Muscle layer of colon (tissue), 2 donors: ENCODE measurements around the gene WDR5B.

Experiments used
- H3K27ac ChIP-seq: one replicate; pipeline ENCODE4 v1.7.0; 2013; ENCODE audit warnings: low read depth, mild to moderate bottlenecking, low read length, moderate library complexity
- H3K27me3 ChIP-seq, 2 donors: one replicate each; pipeline ENCODE4 v1.7.0; 2013; ENCODE audit warnings: low read length in 2 of 2, mild to moderate bottlenecking in 2 of 2; ENCODE audit not compliant: insufficient read depth in 2 of 2, control insufficient read depth in 1 of 2
- H3K36me3 ChIP-seq: one replicate; pipeline ENCODE4 v1.7.0; 2013; ENCODE audit warnings: mild to moderate bottlenecking, low read length; ENCODE audit not compliant: insufficient read depth
- H3K4me1 ChIP-seq: one replicate; pipeline ENCODE4 v1.7.0; 2013; ENCODE audit warnings: mild to moderate bottlenecking, low read length; ENCODE audit not compliant: insufficient read depth
- H3K4me3 ChIP-seq, 2 donors: one replicate each; pipeline ENCODE4 v1.7.0; 2013; ENCODE audit warnings: low read length in 2 of 2, low read depth in 1 of 2, mild to moderate bottlenecking in 1 of 2, moderate library complexity in 1 of 2
- H3K9ac ChIP-seq: one replicate; pipeline ENCODE4 v1.7.0; 2013; ENCODE audit warnings: low read length
- H3K9me3 ChIP-seq: one replicate; pipeline ENCODE4 v1.7.0; 2013; ENCODE audit warnings: mild to moderate bottlenecking, low read length
- donor health status: abdominal sarcoma.
- donor health status: Adenocarcinoma of cecum.

Gene WDR5B

DNA sequence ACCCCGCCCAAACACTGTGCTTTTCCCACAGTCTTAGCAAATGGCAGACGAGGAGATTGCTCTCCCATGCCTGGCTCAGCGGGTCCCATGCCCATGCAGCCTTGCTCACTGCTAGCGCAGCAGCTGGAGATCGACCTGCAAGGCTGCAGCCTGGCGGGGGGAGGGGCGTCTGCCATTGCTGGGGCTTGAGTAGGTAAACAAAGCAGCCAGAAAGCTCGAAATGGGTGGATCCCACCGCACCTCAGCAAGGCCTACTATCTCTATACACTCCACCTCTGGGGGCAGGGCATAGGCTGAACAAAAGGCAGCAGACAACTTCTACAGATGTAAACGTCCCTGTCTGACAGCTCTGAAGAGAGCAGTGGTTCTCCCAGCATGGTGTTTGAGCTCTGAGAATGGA, 27.2 kb upstream of the WDR5B start:
- H3K36me3 ChIP-seq, result peaks cover 50% of the 10 kb centered on the region

DNA sequence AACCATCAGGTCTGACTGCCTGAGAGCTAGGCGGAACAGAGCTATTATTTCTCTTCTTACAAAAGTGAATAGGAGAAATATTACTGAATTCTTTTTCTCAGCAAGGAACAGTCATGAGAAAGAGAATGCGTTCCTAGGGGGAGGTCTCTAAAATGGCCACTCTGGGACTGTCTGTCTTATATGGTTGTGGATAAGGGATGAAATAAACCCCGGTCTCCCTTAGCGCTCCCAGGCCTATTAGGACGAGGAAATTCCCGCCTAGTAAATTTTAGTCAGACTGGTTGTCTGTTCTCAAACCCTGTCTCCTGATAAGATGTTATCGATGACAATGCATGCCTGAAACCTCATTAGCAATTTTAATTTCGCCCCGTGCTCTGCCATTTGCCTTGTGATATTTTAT, 20.1 kb upstream of the WDR5B start:
- Histone ChIP-seq H3K4me1 (no peaks in the 10 kb centered on the region), H3K27ac (no peak overlapping the region), H3K4me3 (no peak overlapping the region), H3K36me3 (peaks cover 42% of the 10 kb centered on the region), H3K27me3 (no peaks in the 10 kb centered on the region), H3K9ac (no peak overlapping the region), H3K9me3 (no peaks in the 10 kb centered on the region)

More for the DNA sequence above, 27.2 kb upstream of the WDR5B start:
- H3K27ac ChIP-seq, result no peak overlapping the region
- no peaks in the 10 kb centered on the region for H3K27me3 ChIP-seq
- no peak overlapping the region for H3K9ac ChIP-seq
- no peaks in the 10 kb centered on the region for H3K9me3 ChIP-seq
- no peak overlapping the region for H3K4me3 ChIP-seq
- no peaks in the 10 kb centered on the region for H3K4me1 ChIP-seq

DNA sequence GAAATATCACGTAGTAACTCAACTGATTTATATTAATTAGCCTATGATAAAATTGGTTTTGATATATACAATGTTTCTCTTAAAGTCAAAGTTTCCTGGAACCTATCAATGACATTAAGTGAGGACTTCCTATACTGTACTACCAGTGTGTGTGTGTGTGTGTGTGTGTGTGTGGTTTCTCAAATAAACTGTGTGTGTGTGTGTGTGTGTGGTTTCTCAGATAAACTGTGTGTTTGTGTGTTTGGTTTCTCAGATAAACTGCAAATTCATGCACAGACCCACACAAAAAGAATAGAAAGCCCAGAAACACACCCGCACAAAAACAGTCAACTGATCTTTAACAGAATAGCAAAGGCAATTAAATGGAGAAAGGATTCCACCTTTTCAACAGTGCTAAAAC, 14.5 kb upstream of the WDR5B start:
- no peaks in the 10 kb centered on the region for H3K4me1 ChIP-seq
- H3K27ac ChIP-seq, result no peak overlapping the region
- H3K9me3 ChIP-seq, result no peaks in the 10 kb centered on the region
- H3K4me3 ChIP-seq, result no peak overlapping the region
- H3K27me3 ChIP-seq, result no peaks in the 10 kb centered on the region
- peaks cover 31% of the 10 kb centered on the region for H3K36me3 ChIP-seq
- no peak overlapping the region for H3K9ac ChIP-seq

DNA sequence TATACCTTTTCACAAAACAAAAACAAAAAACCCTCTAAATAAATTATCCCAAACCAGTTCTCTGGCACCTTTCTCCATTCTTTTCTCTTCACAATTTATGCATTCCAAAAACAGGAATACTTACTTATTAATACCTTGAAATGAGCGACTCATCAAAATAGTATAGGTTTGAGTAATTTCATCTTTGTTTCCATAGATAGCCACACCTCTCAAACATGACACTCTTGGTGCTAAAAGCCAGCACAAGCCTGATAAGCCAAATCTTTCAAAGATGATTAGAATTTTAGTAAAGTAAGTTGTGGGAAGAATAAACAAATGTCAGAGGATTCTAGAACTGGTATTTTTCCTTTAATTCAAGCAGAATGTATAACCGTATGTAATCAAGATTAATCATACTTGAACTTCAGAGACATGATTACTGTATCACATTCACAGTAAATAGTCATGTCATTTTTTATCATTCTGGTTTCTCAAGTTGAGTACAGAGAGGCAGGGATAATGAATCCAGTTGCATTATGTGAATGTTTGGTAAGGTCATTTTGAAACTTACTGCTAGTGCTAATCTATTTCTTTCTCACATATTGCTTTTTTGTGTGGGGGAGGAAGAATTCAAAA, 12.1 kb upstream of the WDR5B start:
- no peaks in the 10 kb centered on the region for H3K9me3 ChIP-seq
- H3K9ac ChIP-seq, result no peak overlapping the region
- H3K4me1 ChIP-seq, result no peaks in the 10 kb centered on the region
- H3K36me3 ChIP-seq, result peaks cover 31% of the 10 kb centered on the region
- no peaks in the 10 kb centered on the region for H3K27me3 ChIP-seq
- no peak overlapping the region for H3K27ac ChIP-seq
- H3K4me3 ChIP-seq, result no peak overlapping the region

DNA sequence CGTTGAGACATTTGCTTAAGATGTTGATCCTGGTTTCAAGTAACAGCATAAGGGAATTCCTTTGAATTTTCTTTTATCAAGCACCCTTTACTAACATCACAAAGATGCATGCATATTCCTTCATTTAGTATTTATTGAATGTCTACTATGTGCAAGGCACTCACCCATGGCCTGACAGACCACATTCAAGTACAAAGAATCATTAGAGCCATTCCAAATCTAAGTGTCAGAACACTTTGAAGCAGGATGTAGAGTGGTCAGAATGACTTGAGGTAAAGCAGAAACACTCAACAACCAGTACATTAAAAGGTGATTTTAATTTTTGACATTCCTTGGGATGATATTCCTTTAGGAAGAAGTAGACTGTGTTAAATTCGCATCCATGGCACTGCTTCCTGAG, 6.0 kb upstream of the WDR5B start:
- Histone ChIP-seq H3K4me1 (no peaks in the 10 kb centered on the region), H3K9ac (no peak overlapping the region), H3K27me3 (no peaks in the 10 kb centered on the region), H3K4me3 (no peak overlapping the region), H3K36me3 (peaks cover 23% of the 10 kb centered on the region), H3K9me3 (no peaks in the 10 kb centered on the region), H3K27ac (no peak overlapping the region)

DNA sequence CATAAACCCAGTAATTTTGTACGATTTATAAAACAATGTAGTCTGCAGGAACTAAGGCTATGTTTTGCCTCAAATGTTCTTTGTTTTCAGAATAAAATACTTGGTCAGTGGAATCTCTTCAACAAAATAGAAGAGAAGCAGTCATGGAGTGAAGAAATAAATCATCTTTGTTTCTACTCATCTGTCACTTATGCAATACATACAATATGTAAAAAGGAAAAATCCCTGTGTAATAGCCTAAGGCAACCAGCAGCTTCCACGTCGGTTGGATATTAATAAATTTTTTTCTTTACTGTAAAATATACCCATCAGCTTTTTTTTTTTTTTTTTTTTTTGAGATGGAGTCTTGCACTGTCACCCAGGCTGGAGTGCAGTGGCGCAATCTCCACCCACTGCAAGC, 5.2 kb upstream of the WDR5B start:
- no peaks in the 10 kb centered on the region for H3K9me3 ChIP-seq
- no peak overlapping the region for H3K27ac ChIP-seq
- H3K4me1 ChIP-seq, result no peaks in the 10 kb centered on the region
- H3K4me3 ChIP-seq, result no peak overlapping the region
- H3K9ac ChIP-seq, result no peak overlapping the region
- no peaks in the 10 kb centered on the region for H3K27me3 ChIP-seq
- H3K36me3 ChIP-seq, result peaks cover 16% of the 10 kb centered on the region

DNA sequence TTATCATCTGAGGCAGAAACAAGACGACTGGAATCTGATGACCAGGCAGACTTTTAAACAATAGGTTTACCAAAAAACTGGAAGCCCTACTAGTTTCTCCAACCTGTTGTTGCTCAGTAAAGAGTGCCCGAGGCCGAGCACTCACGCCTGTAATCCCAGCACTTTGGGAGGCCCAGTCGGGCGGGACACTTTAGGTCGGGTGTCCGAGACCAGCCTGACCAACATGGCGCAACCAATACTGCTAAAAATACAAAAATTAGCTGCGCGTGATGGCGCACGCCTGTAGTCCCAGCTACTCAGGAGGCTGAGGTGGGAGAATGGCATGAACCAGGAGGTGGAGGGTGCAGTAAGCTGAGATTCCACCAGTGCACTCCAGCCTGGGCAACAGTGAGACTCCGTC, 1.1 kb upstream of the WDR5B start:
- Histone ChIP-seq H3K4me1 (peaks cover 10% of the 10 kb centered on the region), H3K9me3 (no peaks in the 10 kb centered on the region), H3K27me3 (no peaks in the 10 kb centered on the region), H3K4me3 (peak overlapping the region; percentile 77 to 97), H3K9ac (peak overlapping the region; percentile 61), H3K36me3 (peaks cover 6% of the 10 kb centered on the region), H3K27ac (peak overlapping the region; percentile 71)

DNA sequence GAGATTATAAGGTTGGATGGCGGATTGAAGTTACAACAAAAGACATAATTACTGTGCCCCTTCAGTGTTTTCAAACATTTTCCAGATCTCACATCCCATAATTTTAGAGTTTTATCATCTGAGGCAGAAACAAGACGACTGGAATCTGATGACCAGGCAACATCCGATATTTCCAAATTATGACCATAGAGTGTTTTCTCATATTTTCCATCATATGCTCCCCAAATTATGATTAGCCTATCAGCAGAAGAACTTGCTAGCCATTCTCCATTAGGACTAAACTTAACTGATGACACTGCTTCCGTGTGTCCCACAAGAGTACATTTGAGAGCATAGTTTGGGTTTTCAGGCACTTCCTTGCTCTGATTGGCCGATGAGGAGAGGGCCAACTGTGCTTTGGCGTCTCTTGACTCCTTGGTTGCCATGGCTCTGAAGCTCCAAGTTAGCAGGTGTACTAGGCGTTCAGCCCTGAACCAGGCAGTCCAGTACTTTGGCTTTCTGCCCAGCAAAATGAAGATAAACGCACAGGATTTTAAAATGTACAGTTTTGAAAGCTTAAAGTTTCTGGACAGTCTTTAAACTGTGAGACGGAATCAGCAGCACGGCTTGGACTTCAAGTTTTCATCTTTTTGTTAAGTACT, 638 bp downstream of the WDR5B start:
- Histone ChIP-seq H3K4me1 (peaks cover 10% of the 10 kb centered on the region), H3K4me3 (peak overlapping the region; percentile 77 to 97), H3K36me3 (peaks cover 16% of the 10 kb centered on the region), H3K9me3 (no peaks in the 10 kb centered on the region), H3K27ac (peak overlapping the region; percentile 71), H3K9ac (peak overlapping the region; percentile 61), H3K27me3 (no peaks in the 10 kb centered on the region)

DNA sequence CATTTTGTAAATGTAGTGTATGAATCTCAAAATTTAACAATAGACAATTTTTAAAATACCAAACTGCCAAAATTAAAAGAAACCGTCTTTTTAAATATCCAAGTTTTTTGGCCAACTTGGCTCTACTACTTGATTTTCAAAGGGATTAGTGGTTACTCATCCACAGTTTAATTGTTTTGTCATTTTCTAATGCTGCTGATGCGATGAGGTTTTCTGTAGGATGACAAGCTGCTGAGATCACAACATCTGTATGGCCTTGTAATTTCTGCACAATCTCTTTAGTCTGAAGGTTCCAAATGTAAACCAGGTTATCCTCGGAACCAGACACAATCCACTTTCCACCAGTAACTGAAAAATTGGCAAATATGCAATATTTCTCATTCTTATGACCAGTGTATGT, 1.5 kb downstream of the WDR5B start:
- H3K27ac ChIP-seq, result no peak overlapping the region
- no peaks in the 10 kb centered on the region for H3K9me3 ChIP-seq
- H3K4me1 ChIP-seq, result peaks cover 10% of the 10 kb centered on the region
- H3K9ac ChIP-seq, result no peak overlapping the region
- no peak overlapping the region for H3K4me3 ChIP-seq
- H3K36me3 ChIP-seq, result peaks cover 24% of the 10 kb centered on the region
- H3K27me3 ChIP-seq, result no peaks in the 10 kb centered on the region

DNA sequence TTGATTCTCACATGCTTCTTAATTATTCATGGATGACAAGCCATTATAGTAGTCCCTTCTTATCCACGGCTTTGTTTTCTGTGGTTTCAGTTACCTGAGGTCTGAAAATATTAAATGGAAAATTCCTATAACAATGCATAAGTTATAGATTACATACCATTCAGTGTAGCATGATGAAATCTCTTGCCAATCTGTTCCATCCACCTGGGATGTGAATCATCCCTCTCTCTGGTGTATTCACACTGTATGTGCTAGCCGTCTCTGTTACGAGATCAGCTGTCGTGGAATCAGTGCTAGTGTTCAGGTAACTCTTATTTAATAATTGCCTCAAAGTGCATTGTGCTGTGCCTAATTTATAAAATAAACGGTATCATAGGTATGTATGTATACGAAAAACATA, 5.2 kb downstream of the WDR5B start:
- Histone ChIP-seq H3K9ac (no peak overlapping the region), H3K9me3 (no peaks in the 10 kb centered on the region), H3K4me3 (no peak overlapping the region), H3K4me1 (peaks cover 10% of the 10 kb centered on the region), H3K27ac (no peak overlapping the region), H3K27me3 (no peaks in the 10 kb centered on the region), H3K36me3 (peaks cover 59% of the 10 kb centered on the region)

DNA sequence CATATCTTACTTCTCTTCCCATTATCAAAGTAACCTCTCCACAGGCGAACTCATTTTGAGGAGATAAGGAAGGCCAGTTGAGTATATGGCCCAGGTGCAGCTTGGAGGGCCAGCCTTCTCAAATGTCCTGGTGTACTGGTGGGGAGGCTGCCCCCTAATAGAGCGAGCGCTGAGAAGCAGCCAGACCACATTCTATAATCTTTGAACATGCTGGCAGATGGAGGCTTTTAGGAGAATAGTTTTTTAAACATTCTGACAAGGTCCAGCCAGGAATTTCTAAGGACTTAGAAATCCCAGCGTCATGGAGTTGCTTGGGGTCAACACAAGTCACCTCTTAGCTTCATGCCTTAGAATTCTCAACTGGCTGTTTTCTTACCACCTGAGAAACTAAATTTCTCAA, 5.8 kb downstream of the WDR5B start:
- H3K36me3 ChIP-seq, result peaks cover 65% of the 10 kb centered on the region
- H3K4me1 ChIP-seq, result peaks cover 6% of the 10 kb centered on the region
- no peaks in the 10 kb centered on the region for H3K27me3 ChIP-seq
- H3K9ac ChIP-seq, result no peak overlapping the region
- H3K4me3 ChIP-seq, result no peak overlapping the region
- H3K27ac ChIP-seq, result no peak overlapping the region
- no peaks in the 10 kb centered on the region for H3K9me3 ChIP-seq

DNA sequence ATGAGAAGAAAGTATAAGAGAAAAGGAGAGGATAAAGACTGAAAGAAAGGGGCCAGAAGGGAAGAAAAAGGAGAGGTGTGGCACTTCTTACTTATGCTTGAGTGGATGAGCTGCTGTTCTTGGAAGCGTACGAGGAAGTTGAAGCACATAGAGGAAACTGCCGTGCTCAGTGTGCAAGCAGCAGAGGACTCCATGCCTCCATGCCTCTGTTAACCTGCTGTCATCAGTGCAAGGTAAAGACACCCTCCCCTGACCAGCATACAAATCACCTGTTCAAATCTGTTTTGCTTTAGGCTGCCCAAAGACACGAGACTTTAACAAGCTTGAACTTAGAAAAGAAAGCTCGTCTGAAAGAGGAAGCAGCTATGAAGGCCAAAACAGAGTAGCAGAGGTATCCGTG, 6.4 kb downstream of the WDR5B start:
- Histone ChIP-seq H3K9me3 (no peaks in the 10 kb centered on the region), H3K9ac (no peak overlapping the region), H3K36me3 (peaks cover 71% of the 10 kb centered on the region), H3K27ac (no peak overlapping the region), H3K27me3 (no peaks in the 10 kb centered on the region), H3K4me3 (no peak overlapping the region), H3K4me1 (no peaks in the 10 kb centered on the region)
